ENCODE results near the gene BDKRB2.

The BDKRB2 gene

GRCh38 chr14:96238676-96239265 is 34.1 kb downstream of the BDKRB2 start:
- Histone ChIP-seq H3K4me3 (ENCODE audit: low read depth in 1 of 2, low read length in 2 of 2) (no peak overlapping the region), H3K9ac (ENCODE audit: low read depth, low read length) (no peak overlapping the region), H3K36me3 (ENCODE audit: insufficient read depth, low read length) (no peaks in the 10 kb centered on the region), H3K79me2 (ENCODE audit: insufficient read depth, low read length) (no peaks in the 10 kb centered on the region), H2AFZ (ENCODE audit: low read depth, low read length) (no peak overlapping the region), H3K4me2 (ENCODE audit: insufficient read depth, low read length) (no peak overlapping the region), H3K9me3 (ENCODE audit: insufficient read depth, low read length, severe bottlenecking) (no peaks in the 10 kb centered on the region), H3K4me1 (ENCODE audit: insufficient read depth, low read length) (no peaks in the 10 kb centered on the region), H3K27ac (ENCODE audit: low read length) (no peak overlapping the region), H4K20me1 (ENCODE audit: insufficient read depth, low read length) (no peaks in the 10 kb centered on the region; the same call in 1 of the 2 replicates), H3K27me3 (ENCODE audit: insufficient read depth, low read length, poor library complexity) (peaks cover 16% of the 10 kb centered on the region)
- DNase-seq (no peak), ATAC-seq (ENCODE audit: insufficient read depth, low read depth) (no peak)
- TF ChIP-seq EZH2 (IDR thresholded peaks at IDR 0.05; ENCODE audit: borderline replicate concordance, low read depth, low read length, severe bottlenecking) (no peak), CTCF (IDR thresholded peaks at IDR 0.05; ENCODE audit: borderline replicate concordance, extremely low read depth, low read length, poor library complexity, severe bottlenecking) (no peak)

- Histone ChIP-seq H3K4me3 (ENCODE audit: low read depth in 1 of 2, low read length in 2 of 2) (no peak overlapping the region), H3K27me3 (ENCODE audit: insufficient read depth, low read length, poor library complexity) (peaks cover 16% of the 10 kb centered on the region), H3K9ac (ENCODE audit: low read depth, low read length) (no peak overlapping the region), H3K9me3 (ENCODE audit: insufficient read depth, low read length, severe bottlenecking) (no peaks in the 10 kb centered on the region), H3K27ac (ENCODE audit: low read length) (no peak overlapping the region), H3K79me2 (ENCODE audit: insufficient read depth, low read length) (no peaks in the 10 kb centered on the region), H3K36me3 (ENCODE audit: insufficient read depth, low read length) (no peaks in the 10 kb centered on the region), H3K4me1 (ENCODE audit: insufficient read depth, low read length) (no peaks in the 10 kb centered on the region), H2AFZ (ENCODE audit: low read depth, low read length) (no peak overlapping the region), H4K20me1 (ENCODE audit: insufficient read depth, low read length) (no peaks in the 10 kb centered on the region; the same call in 1 of the 2 replicates), H3K4me2 (ENCODE audit: insufficient read depth, low read length) (no peak overlapping the region)
- ATAC-seq (ENCODE audit: insufficient read depth, low read depth) = no peak
- TF ChIP-seq EZH2 (IDR thresholded peaks at IDR 0.05; ENCODE audit: borderline replicate concordance, low read depth, low read length, severe bottlenecking) = no peak
- no peak for TF ChIP-seq CTCF (IDR thresholded peaks at IDR 0.05; ENCODE audit: borderline replicate concordance, extremely low read depth, low read length, poor library complexity, severe bottlenecking)
- DNase-seq = no peak
Measured at GRCh38 chr14:96239711-96240141, 35.1 kb downstream of the BDKRB2 start.

GRCh38 chr14:96240641-96241040 is 36.0 kb downstream of the BDKRB2 start:
- no peaks in the 10 kb centered on the region for H3K9me3 ChIP-seq (ENCODE audit: insufficient read depth, low read length, severe bottlenecking)
- no peak overlapping the region for H3K27ac ChIP-seq (ENCODE audit: low read length)
- no peak overlapping the region for H3K4me2 ChIP-seq (ENCODE audit: insufficient read depth, low read length)
- no peak for DNase-seq
- no peaks in the 10 kb centered on the region for H3K36me3 ChIP-seq (ENCODE audit: insufficient read depth, low read length)
- H2AFZ ChIP-seq (ENCODE audit: low read depth, low read length) = no peak overlapping the region
- TF ChIP-seq CTCF (IDR thresholded peaks at IDR 0.05; ENCODE audit: borderline replicate concordance, extremely low read depth, low read length, poor library complexity, severe bottlenecking) (no peak), EZH2 (IDR thresholded peaks at IDR 0.05; ENCODE audit: borderline replicate concordance, low read depth, low read length, severe bottlenecking) (no peak)
- no peaks in the 10 kb centered on the region for H3K4me1 ChIP-seq (ENCODE audit: insufficient read depth, low read length)
- no peak overlapping the region for H3K4me3 ChIP-seq (ENCODE audit: low read depth in 1 of 2, low read length in 2 of 2)
- no peak overlapping the region for H3K9ac ChIP-seq (ENCODE audit: low read depth, low read length)
- H3K79me2 ChIP-seq (ENCODE audit: insufficient read depth, low read length) = no peaks in the 10 kb centered on the region
- no peak for ATAC-seq (ENCODE audit: insufficient read depth, low read depth)
- peaks cover 16% of the 10 kb centered on the region for H3K27me3 ChIP-seq (ENCODE audit: insufficient read depth, low read length, poor library complexity)
- H4K20me1 ChIP-seq (ENCODE audit: insufficient read depth, low read length) = no peaks in the 10 kb centered on the region; the same call in 1 of the 2 replicates
